DMS 273 (cell line): ENCODE results near the gene TSPAN15.

Experiments
- DNase-seq: peaks from one replicate; lab custom pipeline; 2025; ENCODE audit not compliant: unreplicated experiment; lab: John Stamatoyannopoulos, UW

TSPAN15 gene

GRCh38 chr10:69416695-69417094 is 34.6 kb upstream of the TSPAN15 start, which contains the start of gene TACR2:
Gene TACR2 (minus strand): TSS chr10:69416918. CDS start chr10:69416323, 595 bp downstream.
- no peak for DNase-seq

- no peak for DNase-seq
Measured at GRCh38 chr10:69417542-69417941, 33.7 kb upstream of the TSPAN15 start.

GRCh38 chr10:69418052-69418752 is 33.1 kb upstream of the TSPAN15 start:
- no peak for DNase-seq

- no peak for DNase-seq
Measured at GRCh38 chr10:69419096-69419743, 32.0 kb upstream of the TSPAN15 start.

- no peak for DNase-seq
Measured at GRCh38 chr10:69419744-69420126, 31.5 kb upstream of the TSPAN15 start.

GRCh38 chr10:69421611-69422308 is 29.5 kb upstream of the TSPAN15 start:
- DNase-seq = no peak

- no peak for DNase-seq
Measured at GRCh38 chr10:69422676-69423075, 28.6 kb upstream of the TSPAN15 start.

- DNase-seq = no peak
Measured at GRCh38 chr10:69425041-69425440, 26.2 kb upstream of the TSPAN15 start.

GRCh38 chr10:69425511-69426298 is 25.6 kb upstream of the TSPAN15 start:
- no peak for DNase-seq

- no peak for DNase-seq
Measured at GRCh38 chr10:69426376-69426727, 24.9 kb upstream of the TSPAN15 start.

- DNase-seq = no peak
Measured at GRCh38 chr10:69428165-69428564, 23.1 kb upstream of the TSPAN15 start.

- DNase-seq = no peak
Measured at GRCh38 chr10:69434169-69434568, 17.1 kb upstream of the TSPAN15 start.

GRCh38 chr10:69434926-69435325 is 16.3 kb upstream of the TSPAN15 start:
- no peak for DNase-seq

- peak; percentile 61 for DNase-seq
Measured at GRCh38 chr10:69435966-69436520, 15.2 kb upstream of the TSPAN15 start.

GRCh38 chr10:69437321-69438259 is 13.7 kb upstream of the TSPAN15 start:
- DNase-seq = no peak

- DNase-seq = peak; percentile 85
Measured at GRCh38 chr10:69438536-69439349, 12.5 kb upstream of the TSPAN15 start.

GRCh38 chr10:69439350-69439739 is 11.9 kb upstream of the TSPAN15 start:
- DNase-seq = peak; percentile 95

GRCh38 chr10:69439813-69440506 is 11.3 kb upstream of the TSPAN15 start:
- peak; percentile 61 for DNase-seq

GRCh38 chr10:69443354-69443753 is 7.9 kb upstream of the TSPAN15 start:
- no peak for DNase-seq
